IMR-90 (cell line): ENCODE data around the gene ADCY4. TPM values are rescaled to one million over a fixed set of nuclear protein-coding genes. Genes with fewer than 3 reads are reported as not detected.

Source experiments
- ATAC-seq: fragments of 200-7000 bp; cut with Tn5 transposase; 2 replicates; pipeline ENCODE4 v1.9.1; 2020; ENCODE audit warnings: low read depth, mild to moderate bottlenecking, moderate library complexity
- BruUV-seq: library from RNA; stranded (reverse); fragments of 400-500 nt; replicated peaks from 2 replicates; lab custom pipeline; 2021; lab: Mats Ljungman, UMichigan
- CTCF ChIA-PET: fragments of 300-600 bp; formaldehyde crosslinking; extraction: SDS; loops from one replicate; lab custom pipeline; 2021; ENCODE audit warnings: antibody characterized with exemption; lab: Yijun Ruan, JAX
- POLR2A ChIA-PET: fragments of 300-600 bp; sonication (Branson Sonifier 250); formaldehyde crosslinking; loops from one replicate; lab custom pipeline; 2022; ENCODE audit warnings: antibody characterized with exemption; ENCODE audit not compliant: unreplicated experiment; lab: Charles Lee
- DNase-seq: peaks from one replicate; pipeline ENCODE4 v3.0.0; 2013
- H2AFZ ChIP-seq: replicated peaks from 2 replicates; pipeline ENCODE3; 2013; ENCODE audit warnings: low read length, mild to moderate bottlenecking; ENCODE audit not compliant: poor library complexity
- H2AK5ac ChIP-seq: 2 replicates; pipeline ENCODE4 v1.6.1; 2013; ENCODE audit warnings: low read depth, low read length, inconsistent platforms
- H2AK9ac ChIP-seq: replicated peaks from 2 replicates; pipeline ENCODE3; 2013; ENCODE audit warnings: mild to moderate bottlenecking, low read depth, low read length, moderate library complexity; ENCODE audit not compliant: poor library complexity
- H2BK120ac ChIP-seq: 2 replicates; pipeline ENCODE4 v1.6.1; 2013; ENCODE audit warnings: low read depth, low read length, inconsistent platforms
- H2BK15ac ChIP-seq: 3 replicates; pipeline ENCODE4 v1.6.1; 2013; ENCODE audit warnings: low read depth, low read length, inconsistent platforms
- H2BK20ac ChIP-seq: 2 replicates; pipeline ENCODE4 v1.6.1; 2013; ENCODE audit warnings: low read depth, mild to moderate bottlenecking, inconsistent platforms, low read length, moderate library complexity
- H2BK5ac ChIP-seq: 2 replicates; pipeline ENCODE4 v1.6.1; 2013; ENCODE audit warnings: mild to moderate bottlenecking, low read depth, low read length, inconsistent platforms; ENCODE audit not compliant: poor library complexity, severe bottlenecking
- H3K14ac ChIP-seq: replicated peaks from 2 replicates; pipeline ENCODE4 v1.6.1; 2013; ENCODE audit warnings: low read depth, low read length, inconsistent platforms
- H3K18ac ChIP-seq: 2 replicates; pipeline ENCODE4 v1.6.1; 2013; ENCODE audit warnings: low read depth, low read length, control low read depth
- H3K23ac ChIP-seq: 2 replicates; pipeline ENCODE4 v1.6.1; 2013; ENCODE audit warnings: low read depth, low read length, inconsistent platforms
- H3K27ac ChIP-seq: 2 replicates; pipeline ENCODE4 v1.5.1; 2013; ENCODE audit warnings: mild to moderate bottlenecking, control low read depth, low read length; ENCODE audit not compliant: insufficient read depth
- H3K27me3 ChIP-seq: 2 replicates; pipeline ENCODE4 v1.6.1; 2013; ENCODE audit warnings: low read length; ENCODE audit not compliant: control insufficient read depth, insufficient read depth
- H3K36me3 ChIP-seq: 2 replicates; pipeline ENCODE4 v1.6.1; 2013; ENCODE audit warnings: low read length, mixed read lengths; ENCODE audit not compliant: control insufficient read depth, insufficient read depth
- H3K4ac ChIP-seq: 2 replicates; pipeline ENCODE4 v1.6.1; 2013; ENCODE audit warnings: low read depth, low read length, inconsistent platforms
- H3K4me1 ChIP-seq: 2 replicates; pipeline ENCODE4 v1.6.1; 2013; ENCODE audit warnings: low read length, mixed read lengths; ENCODE audit not compliant: control insufficient read depth, insufficient read depth
- H3K4me2 ChIP-seq: 2 replicates; pipeline ENCODE4 v1.6.1; 2013; ENCODE audit warnings: low read depth, mild to moderate bottlenecking, control low read depth, low read length, moderate library complexity
- H3K4me3 ChIP-seq: 2 replicates; pipeline ENCODE4 v1.5.1; 2013; ENCODE audit warnings: low read depth, mild to moderate bottlenecking, control low read depth, low read length, moderate library complexity; ENCODE audit not compliant: insufficient read depth
- H3K56ac ChIP-seq: 2 replicates; pipeline ENCODE4 v1.6.1; 2013; ENCODE audit warnings: low read length, inconsistent platforms; ENCODE audit not compliant: insufficient read depth; ENCODE audit errors: extremely low read depth
- H3K79me1 ChIP-seq, 2 experiments: 2 replicates each; pipeline ENCODE4 v1.6.1; 2013; ENCODE audit warnings: low read length in 2 of 2, inconsistent platforms in 1 of 2, low read depth in 1 of 2
- H3K9ac ChIP-seq: 2 replicates; pipeline ENCODE4 v1.6.1; 2013; ENCODE audit warnings: low read depth, low read length, control low read depth
- H3K9me1 ChIP-seq: 2 replicates; pipeline ENCODE4 v1.6.1; 2013; ENCODE audit warnings: low read length, inconsistent platforms; ENCODE audit not compliant: insufficient read depth
- H3K9me3 ChIP-seq: 2 replicates; pipeline ENCODE4 v1.6.1; 2013; ENCODE audit warnings: low read length; ENCODE audit not compliant: control insufficient read depth, insufficient read depth
- H4K20me1 ChIP-seq: 2 replicates; pipeline ENCODE4 v1.6.1; 2013; ENCODE audit warnings: low read length, inconsistent platforms; ENCODE audit not compliant: insufficient read depth
- H4K5ac ChIP-seq: 2 replicates; pipeline ENCODE4 v1.6.1; 2013; ENCODE audit warnings: mild to moderate bottlenecking, low read depth, low read length, control low read depth
- H4K8ac ChIP-seq, 2 experiments: 2 replicates each; pipeline ENCODE4 v1.6.1; 2013; ENCODE audit warnings: low read depth in 2 of 2, low read length in 2 of 2, control low read depth in 1 of 2, inconsistent platforms in 1 of 2
- H4K91ac ChIP-seq: 2 replicates; pipeline ENCODE4 v1.6.1; 2013; ENCODE audit warnings: low read depth, low read length, inconsistent platforms; ENCODE audit not compliant: insufficient read depth
- BHLHE40 ChIP-seq: fragments of 150-350 bp; IDR thresholded peaks from 2 replicates; pipeline ENCODE4 v1.6.1; 2016; ENCODE audit warnings: mild to moderate bottlenecking, low read depth, low read length
- CEBPB ChIP-seq: IDR thresholded peaks from 2 replicates; pipeline ENCODE4 v1.6.1; 2012; ENCODE audit warnings: low read depth, low read length, improper control_type of control experiment
- CHD1 ChIP-seq: IDR thresholded peaks from 2 replicates; pipeline ENCODE4 v1.6.1; 2012; ENCODE audit warnings: low read depth, low read length, improper control_type of control experiment
- ELK1 ChIP-seq: fragments of 150-350 bp; IDR thresholded peaks from 2 replicates; pipeline ENCODE4 v1.6.1; 2016; ENCODE audit warnings: low read depth, mild to moderate bottlenecking, low read length, moderate library complexity, borderline replicate concordance
- FOS ChIP-seq: fragments of 150-350 bp; IDR thresholded peaks from 2 replicates; pipeline ENCODE4 v1.6.1; 2016; ENCODE audit warnings: low read depth, low read length
- MAFK ChIP-seq: IDR thresholded peaks from 2 replicates; pipeline ENCODE4 v1.6.1; 2012; ENCODE audit warnings: low read depth, low read length, improper control_type of control experiment
- MAZ ChIP-seq: IDR thresholded peaks from 2 replicates; pipeline ENCODE4 v1.6.1; 2012; ENCODE audit warnings: low read depth, mild to moderate bottlenecking, low read length, improper control_type of control experiment, moderate library complexity, borderline replicate concordance
- MXI1 ChIP-seq: IDR thresholded peaks from 2 replicates; pipeline ENCODE4 v1.6.1; 2012; ENCODE audit warnings: low read depth, mild to moderate bottlenecking, low read length, moderate library complexity, borderline replicate concordance
- NFE2L2 ChIP-seq: fragments of 150-350 bp; IDR thresholded peaks from 2 replicates; pipeline ENCODE4 v1.6.1; 2016; ENCODE audit warnings: low read depth, mild to moderate bottlenecking, low read length
- POLR2A ChIP-seq: IDR thresholded peaks from 2 replicates; pipeline ENCODE4 v1.6.1; 2012; ENCODE audit warnings: mild to moderate bottlenecking, low read depth, low read length
- RAD21 ChIP-seq: IDR thresholded peaks from 2 replicates; pipeline ENCODE4 v1.6.1; 2012; ENCODE audit warnings: low read length, improper control_type of control experiment
- RCOR1 ChIP-seq: IDR thresholded peaks from 2 replicates; pipeline ENCODE4 v1.6.1; 2012; ENCODE audit warnings: mild to moderate bottlenecking, low read length, improper control_type of control experiment; ENCODE audit not compliant: insufficient replicate concordance
- RFX5 ChIP-seq: IDR thresholded peaks from 2 replicates; pipeline ENCODE4 v1.8.0; 2012; ENCODE audit warnings: low read depth, mild to moderate bottlenecking, low read length, moderate library complexity
- SMC3 ChIP-seq: fragments of 150-350 bp; IDR thresholded peaks from 2 replicates; pipeline ENCODE4 v1.6.1; 2016; ENCODE audit warnings: low read depth, mild to moderate bottlenecking, antibody characterized with exemption, low read length, moderate library complexity
- WGBS, 2 experiments: methylation state at CpG; one replicate each; pipeline versions ENCODE4 v1.1.5 to v1.1.7; 2013; ENCODE audit warnings: missing lambda C conversion rate in 2 of 2; ENCODE audit not compliant: insufficient read length in 1 of 2; ENCODE audit errors: extremely low coverage in 2 of 2; 5-methylcytosine and 5-hydroxymethylcytosine counted together
- dilution Hi-C: fragments of 300-500 bp; cut with HindIII; formaldehyde crosslinking; loops from one replicate; pipeline ENCODE4 v1.14.3; 2018; ENCODE audit warnings: low sequenced_read_pairs; ENCODE audit not compliant: unreplicated experiment
- in situ Hi-C: fragments of 300-500 bp; cut with MboI; formaldehyde crosslinking; loops from 3 replicates; pipeline ENCODE4 v1.14.3; 2019; ENCODE audit warnings: low sequenced_read_pairs, inconsistent platforms, mixed read lengths
- intact Hi-C: fragments of 100-400 bp; cut with micrococcal nuclease; formaldehyde crosslinking; loops from 2 replicates; pipeline ENCODE4 v1.10.0; 2022
- polyA plus RNA-seq, 3 experiments: library from polyadenylated mRNA; depleted of rRNA; stranded (reverse); fragments of >200 nt; gene quantifications; 2 replicates each; pipeline ENCODE4 v1.2.3, GENCODE V29; 2012; ENCODE audit warnings: low replicate concordance in 1 of 3
- total RNA-seq: library from RNA; depleted of rRNA; stranded (reverse); fragments of >200 nt; gene quantifications from 2 replicates; pipeline ENCODE4 v1.2.3, GENCODE V29; 2012
- TF ChIP-seq, protein P1 (sequence below): fragments of 150-350 bp; IDR thresholded peaks from 2 replicates; pipeline ENCODE4 v1.6.1; 2017; ENCODE audit warnings: mild to moderate bottlenecking, antibody characterized with exemption, low read length, low read depth
- TF ChIP-seq, protein P2 (sequence below): conservative IDR thresholded peaks from 2 replicates; pipeline ENCODE4 v1.5.1; 2012; ENCODE audit warnings: mild to moderate bottlenecking, low read depth, low read length, improper control_type of control experiment

Gene ADCY4
- total and polyA plus RNA-seq, 2 of the 4 experiments (the other 2 are of a cell fraction) = not detected

- Histone ChIP-seq H3K79me1 (peaks cover 3 to 8% of the 10 kb centered on the region in 2 experiments; a peak in 1 of 4 replicates), H3K14ac (no peak overlapping the region), H3K4me2 (peak overlapping the region; percentile 37; the same call in 1 of the 2 replicates), H3K9me3 (no peaks in the 10 kb centered on the region), H4K5ac (no peak overlapping the region), H3K4ac (no peak overlapping the region), H2BK120ac (no peak overlapping the region), H3K36me3 (peaks cover 15% of the 10 kb centered on the region), H3K4me3 (no peak overlapping the region; the same call in 1 of the 2 replicates), H2BK5ac (no peak overlapping the region), H3K23ac (0 out of 2 replicates have a peak overlapping the region, but pooled peaks have one; percentile 41), H2AFZ (peak overlapping the region; percentile 60), H4K8ac (no peak overlapping the region), H3K4me1 (peaks cover 10% of the 10 kb centered on the region; the same call in 1 of the 2 replicates), H4K20me1 (peaks cover 8% of the 10 kb centered on the region; the same call in 1 of the 2 replicates), H3K27me3 (peaks cover 7% of the 10 kb centered on the region; the same call in 1 of the 2 replicates), H2BK20ac (no peak overlapping the region), H3K18ac (no peak overlapping the region), H2BK15ac (no peak overlapping the region), H4K91ac (no peak overlapping the region), H3K9ac (no peak overlapping the region), H2AK5ac (0 out of 2 replicates have a peak overlapping the region, but pooled peaks have one; percentile 9), H3K27ac (no peak overlapping the region), H3K56ac (no peak overlapping the region), H2AK9ac (peak overlapping the region; percentile 60), H3K9me1 (peaks cover 7% of the 10 kb centered on the region; the same call in 1 of the 2 replicates)
- no TSS peak for BruUV-seq
- 60% methylated on average over 3 of the region's 5 CpGs; no CpG with 5 or more reads in 1 of the 2 experiments for WGBS, 2 experiments
- intact Hi-C loops (no loop called here), in situ Hi-C loops (no loop called here), dilution Hi-C loops (no loop called here)
- DNase-seq (no peak), ATAC-seq (no peak)
- TF ChIP-seq RFX5 (no peak), ELK1 (no peak), NFE2L2 (no peak), MXI1 (no peak), BHLHE40 (no peak), SMC3 (no peak), MAZ (no peak), POLR2A (no peak), CEBPB (no peak), FOS (no peak), MAFK (no peak), CHD1 (no peak), RCOR1 (no peak), RAD21 (no peak)
- TF ChIP-seq, protein P1, sequence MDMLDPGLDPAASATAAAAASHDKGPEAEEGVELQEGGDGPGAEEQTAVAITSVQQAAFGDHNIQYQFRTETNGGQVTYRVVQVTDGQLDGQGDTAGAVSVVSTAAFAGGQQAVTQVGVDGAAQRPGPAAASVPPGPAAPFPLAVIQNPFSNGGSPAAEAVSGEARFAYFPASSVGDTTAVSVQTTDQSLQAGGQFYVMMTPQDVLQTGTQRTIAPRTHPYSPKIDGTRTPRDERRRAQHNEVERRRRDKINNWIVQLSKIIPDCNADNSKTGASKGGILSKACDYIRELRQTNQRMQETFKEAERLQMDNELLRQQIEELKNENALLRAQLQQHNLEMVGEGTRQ = no peak
- TF ChIP-seq, protein P2, sequence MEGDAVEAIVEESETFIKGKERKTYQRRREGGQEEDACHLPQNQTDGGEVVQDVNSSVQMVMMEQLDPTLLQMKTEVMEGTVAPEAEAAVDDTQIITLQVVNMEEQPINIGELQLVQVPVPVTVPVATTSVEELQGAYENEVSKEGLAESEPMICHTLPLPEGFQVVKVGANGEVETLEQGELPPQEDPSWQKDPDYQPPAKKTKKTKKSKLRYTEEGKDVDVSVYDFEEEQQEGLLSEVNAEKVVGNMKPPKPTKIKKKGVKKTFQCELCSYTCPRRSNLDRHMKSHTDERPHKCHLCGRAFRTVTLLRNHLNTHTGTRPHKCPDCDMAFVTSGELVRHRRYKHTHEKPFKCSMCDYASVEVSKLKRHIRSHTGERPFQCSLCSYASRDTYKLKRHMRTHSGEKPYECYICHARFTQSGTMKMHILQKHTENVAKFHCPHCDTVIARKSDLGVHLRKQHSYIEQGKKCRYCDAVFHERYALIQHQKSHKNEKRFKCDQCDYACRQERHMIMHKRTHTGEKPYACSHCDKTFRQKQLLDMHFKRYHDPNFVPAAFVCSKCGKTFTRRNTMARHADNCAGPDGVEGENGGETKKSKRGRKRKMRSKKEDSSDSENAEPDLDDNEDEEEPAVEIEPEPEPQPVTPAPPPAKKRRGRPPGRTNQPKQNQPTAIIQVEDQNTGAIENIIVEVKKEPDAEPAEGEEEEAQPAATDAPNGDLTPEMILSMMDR = no peak
- ChIA-PET POLR2A (no interaction called here), CTCF (interaction anchor here (1.2 to 4.1 kb wide), 3 partner anchors 13 to 67 kb away, joined by 3 to 20 read pairs (median 4); no protein-coding TSS in a partner anchor)
Measured at GRCh38 chr14:24310265-24310645, 24.6 kb downstream of the ADCY4 start.
